SIG-M5 (cell line): ENCODE measurements around the gene ABCB10.
"Not testable (repeated sequence)": the region's sequence is repeated elsewhere in the genome, so short reads cannot be mapped to it uniquely, and the experiment has no call there.

ENCODE experiments used
- DNase-seq: peaks from one replicate; lab custom pipeline; 2025; lab: John Stamatoyannopoulos, UW

ABCB10 gene

DNA sequence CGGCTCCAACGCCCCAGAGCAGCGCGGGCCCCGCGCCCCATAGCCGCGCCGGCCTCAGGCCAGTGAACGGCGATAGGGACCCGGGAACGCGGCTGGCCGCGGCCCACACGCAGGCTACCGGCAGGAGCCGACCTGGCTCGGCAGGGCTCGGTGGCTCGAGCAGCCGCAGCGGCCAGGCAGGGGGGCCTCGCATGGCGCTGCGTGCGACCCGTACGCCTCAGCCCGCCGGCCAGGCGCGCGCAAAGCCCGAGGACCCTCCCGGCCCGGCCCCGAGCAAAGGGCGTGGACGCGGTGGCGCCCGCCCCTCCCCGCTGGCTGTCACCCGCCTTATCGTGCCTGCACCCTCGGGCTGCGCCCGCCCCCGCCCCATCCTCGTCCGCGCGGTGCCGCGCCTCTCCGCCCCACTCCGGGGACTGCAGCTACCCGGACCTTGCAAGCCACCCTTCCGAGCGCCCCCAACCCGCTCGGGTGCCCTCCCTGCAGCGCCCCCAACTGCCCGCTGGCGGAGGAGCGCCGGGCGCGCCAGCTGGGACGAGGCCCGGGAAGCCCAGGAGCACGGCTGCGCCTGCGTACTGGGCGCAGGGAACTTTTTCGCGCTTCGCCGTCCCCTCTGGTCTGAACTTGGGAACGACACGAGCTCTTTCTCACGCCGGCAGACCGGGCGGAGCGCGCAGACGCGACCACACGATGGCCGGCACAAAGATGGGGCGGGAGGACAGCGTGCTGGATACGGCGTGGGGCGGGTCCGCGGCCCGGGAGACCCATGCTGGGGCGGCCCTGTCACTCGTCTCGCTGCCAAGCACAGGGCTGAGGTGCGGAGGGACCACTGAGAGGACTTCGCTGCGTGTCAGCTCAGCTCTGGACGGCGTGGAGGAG is at the start of gene ABCB10:
Gene ABCB10 (minus strand): TSS at position 248 of the 876 bp plus-strand sequence. CDS start 55 bp downstream, at position 193.
- DNase-seq = peak; percentile 85

DNA sequence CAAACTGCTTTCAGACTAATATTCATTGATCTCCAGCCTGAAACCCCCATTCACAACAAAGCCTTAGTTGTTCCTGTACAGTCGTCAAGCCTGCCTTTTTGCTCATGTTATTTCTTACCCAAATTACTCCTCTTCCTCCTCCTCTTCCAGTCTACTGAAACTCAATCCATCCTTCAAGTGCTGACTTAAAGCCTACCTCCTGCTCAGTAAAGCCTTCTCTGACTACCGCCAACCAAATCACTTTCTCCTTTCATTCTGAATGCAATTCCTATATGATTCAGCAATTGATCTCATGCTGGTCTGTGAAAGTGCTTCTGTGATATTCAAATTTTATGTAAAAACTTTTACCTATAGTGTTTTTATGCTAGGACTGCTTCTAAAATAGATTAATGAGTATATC is 48.9 kb upstream of the ABCB10 start:
- DNase-seq = no peak

DNA sequence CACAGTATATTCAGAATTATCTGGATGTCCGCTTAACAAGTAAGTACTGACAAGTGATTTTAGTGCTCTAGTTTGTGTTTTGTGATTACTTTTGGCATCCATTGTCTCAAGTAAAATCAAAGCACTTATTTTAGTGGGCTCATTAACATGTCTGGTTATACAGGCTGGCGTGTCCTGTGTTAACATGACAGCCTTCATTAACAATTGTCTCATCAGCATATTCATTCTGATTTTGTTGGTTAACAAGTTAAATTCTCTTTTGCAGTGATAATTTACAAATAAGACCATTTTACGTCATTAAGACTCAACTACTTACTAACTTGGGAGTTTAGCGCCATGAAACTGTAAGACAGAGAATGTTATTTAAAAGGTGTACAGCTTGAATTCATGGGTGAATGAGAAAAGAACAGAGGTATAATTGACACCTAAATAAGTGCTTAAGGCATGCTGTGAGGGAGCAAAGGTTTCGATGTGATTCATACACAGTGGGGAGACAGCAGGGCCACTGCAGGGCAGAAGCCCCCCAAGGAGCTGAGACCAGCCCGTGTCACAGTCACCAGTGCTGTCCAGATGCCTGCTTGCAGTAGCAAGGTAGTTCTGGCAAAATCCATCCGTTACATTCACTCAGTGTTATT is 45.0 kb upstream of the ABCB10 start:
- no peak for DNase-seq

DNA sequence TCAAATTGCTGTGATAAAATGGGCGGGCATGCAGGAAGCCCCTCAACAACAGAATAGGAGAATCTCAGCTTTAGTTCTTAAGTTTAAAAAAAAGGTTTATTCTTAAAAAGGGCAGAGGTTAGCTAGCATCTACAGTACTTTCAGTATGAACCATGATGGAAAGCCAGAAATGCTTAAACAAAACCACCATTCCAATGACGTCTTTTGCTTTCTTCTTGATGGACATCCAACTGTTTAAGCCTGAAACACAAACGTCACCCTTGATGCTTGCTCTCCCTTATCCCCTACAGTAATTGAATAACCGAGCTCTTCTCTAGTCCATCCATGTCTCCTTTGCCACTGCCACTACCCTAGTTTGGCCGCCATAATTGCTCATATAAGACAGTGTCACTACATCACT is 41.7 kb upstream of the ABCB10 start:
- no peak for DNase-seq

DNA sequence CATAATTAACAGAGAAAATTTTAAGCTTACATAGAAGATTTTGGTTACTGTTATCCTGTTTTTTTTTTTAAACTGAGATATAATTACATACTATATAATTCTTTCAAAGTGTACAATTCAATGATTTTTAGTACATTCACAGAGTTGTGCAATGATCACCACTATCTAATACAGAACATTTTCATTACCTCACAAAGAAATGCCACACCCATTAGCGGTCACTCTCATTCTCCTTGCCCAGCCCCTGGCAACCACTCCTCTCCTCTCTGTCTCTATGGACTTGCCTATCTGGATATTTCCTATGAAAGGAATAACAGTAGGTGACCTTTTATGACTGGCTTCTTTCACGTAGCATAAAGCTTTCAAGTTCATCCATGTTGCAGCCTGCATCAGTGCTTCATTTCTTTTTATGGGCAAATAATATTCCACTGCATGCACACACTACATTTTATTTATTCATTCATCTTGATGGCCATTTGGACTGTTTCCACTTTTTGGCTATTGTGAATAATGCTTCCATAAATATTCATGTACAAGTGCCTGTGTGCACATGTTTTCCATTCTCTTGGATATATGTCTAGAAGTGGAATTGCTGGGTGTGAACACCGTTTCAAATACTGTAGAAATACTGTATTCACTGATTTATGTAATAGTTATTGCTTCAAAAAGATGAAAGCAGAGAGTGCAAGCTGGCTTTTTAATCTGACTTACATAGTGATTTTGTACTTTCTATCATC is 40.9 kb upstream of the ABCB10 start:
- DNase-seq = no peak

DNA sequence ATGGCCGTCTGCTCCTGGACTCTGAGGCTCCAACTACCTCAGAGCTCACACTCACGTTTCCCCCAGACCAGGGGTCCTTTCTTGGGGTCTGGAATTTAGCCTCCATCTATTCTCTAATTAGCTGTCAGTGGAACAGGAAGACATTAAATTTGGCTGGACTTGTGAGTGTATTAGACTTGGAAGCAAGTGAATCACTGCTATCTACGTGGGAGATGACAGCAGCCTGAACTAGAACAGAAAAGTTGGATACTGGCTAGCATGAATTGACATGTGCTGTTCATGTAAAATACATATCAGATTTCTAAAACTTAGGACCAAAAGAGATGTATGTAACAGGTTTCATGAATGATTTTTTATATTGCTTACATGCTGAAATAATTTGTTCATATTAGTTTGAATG is 39.4 kb upstream of the ABCB10 start:
- DNase-seq = no peak

DNA sequence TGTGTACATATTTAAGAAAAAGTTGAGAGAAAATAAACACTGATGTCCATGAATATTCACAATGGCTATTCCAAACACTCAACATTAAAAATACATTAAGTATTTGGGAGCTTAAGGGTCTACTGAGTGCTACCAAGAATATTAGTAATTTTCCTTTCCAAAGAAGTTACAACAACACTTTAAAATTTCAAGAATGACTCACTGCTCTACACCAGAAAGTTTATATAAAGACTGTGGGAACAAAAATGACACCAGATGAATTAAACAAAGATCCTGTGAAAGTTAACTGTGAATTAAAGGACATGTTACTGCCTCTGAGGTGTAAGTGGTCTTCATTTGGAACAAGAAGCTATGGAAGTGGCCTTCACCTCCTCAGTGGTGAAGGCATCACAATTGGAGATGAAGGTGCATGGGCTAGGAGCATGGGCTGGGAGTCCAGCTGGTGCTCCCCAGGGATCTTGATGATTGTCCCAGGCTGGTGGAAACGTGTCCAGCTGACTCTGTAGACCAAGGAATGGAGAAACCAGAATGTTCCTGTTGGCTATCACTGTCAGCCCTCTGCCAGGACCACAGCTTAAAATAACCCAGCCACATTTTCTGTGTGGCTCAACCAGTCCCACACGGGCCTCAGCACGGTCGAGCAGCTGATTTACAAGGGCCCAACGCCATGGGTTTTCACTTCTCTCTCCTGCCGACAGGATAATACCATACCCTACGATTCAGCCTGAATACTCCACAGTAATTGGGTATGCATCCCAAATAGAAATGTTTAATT is 38.6 kb upstream of the ABCB10 start:
- DNase-seq = no peak

DNA sequence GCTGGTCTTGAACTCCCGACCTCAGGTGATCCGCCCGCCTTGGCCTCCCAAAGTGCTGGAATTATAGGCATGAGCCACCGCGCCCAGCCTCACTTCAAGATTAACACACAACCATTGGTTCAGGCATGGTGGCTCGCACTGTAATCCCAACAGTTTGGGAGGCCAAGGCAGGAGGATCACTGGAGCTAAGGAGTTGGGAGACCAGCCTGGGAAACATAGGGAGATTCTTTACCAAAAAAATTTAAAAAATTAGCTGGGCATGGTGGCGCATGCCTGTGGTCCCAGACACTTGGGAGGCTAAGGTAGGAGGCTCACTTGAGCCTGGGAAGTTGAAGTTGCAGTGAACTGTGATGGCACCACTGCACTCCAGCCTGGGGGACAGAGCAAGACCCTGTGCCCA is 37.4 kb upstream of the ABCB10 start:
- DNase-seq = not testable (repeated sequence)

DNA sequence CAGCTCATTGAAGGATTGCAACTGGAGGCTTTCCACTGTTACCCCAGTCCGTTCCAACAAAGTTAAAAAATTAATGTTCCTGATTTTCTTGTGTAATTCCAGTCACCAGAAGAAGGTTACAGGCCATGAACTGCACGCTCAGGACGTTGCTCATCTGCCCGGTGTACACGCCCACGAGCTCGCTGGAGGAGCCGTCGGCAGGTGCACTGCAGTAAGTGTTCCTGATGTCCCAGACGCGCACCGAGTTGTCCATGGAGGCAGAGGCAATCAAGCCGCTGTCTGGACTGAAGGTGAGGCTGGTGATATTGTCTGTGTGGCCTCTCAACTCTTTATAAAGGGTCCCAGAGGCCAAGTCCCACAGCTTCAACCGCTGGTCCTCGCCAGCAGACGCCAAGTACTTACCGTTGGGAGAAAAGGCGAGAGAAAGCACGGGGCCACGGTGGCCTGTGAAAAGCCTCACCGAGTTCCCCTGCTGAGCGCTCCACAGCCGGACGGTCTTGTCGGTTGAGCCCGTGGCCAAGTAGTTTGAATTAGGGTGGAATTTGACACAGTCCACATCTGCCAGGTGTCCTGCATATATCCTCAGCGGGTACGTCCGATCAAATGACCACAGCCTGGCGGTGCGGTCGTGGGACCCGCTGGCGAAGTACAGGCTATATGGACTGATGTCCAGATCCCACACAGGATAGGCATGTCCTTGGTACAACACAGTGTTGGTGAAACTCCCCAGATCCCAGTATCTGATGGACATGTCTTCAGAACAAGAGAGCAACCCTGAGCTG is 35.9 kb upstream of the ABCB10 start:
- DNase-seq = no peak

DNA sequence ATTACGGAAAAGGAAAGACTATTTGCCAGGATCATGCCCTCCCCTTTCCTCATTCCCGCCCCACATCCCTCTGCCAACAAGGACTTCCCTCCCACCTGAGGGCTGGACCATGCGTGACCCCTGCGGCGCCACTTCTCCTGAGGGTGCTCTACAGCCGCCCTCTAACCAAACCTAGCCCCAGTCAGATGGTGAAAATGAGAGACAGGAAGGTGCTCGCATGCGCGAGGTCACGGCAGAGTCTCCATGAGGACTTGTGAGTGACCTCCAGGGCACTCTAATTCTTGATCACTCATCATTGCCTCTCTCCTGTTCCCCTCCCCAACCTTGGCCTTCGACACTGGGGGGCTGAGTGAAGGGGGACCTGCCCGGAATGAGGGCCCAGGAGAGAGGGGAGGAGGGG is 35.3 kb upstream of the ABCB10 start:
- no peak for DNase-seq

DNA sequence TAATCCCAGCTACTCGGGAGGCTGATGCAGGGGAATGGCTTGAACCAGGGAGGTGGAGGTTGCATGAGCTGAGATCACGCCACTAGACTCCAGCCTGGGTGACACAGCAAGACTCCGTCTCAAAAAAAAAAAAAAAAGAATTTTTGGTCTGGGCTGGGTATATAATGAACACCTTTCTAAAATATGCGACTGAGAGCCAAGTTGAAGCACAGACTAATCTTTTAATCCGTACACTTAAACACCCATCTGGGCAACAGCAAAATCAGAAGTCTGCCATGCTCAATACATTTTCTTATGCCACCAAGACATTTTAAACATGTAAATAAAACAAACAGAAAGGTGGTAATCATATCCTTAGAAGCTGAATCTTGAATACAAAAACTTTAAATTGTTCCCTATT is 31.6 kb upstream of the ABCB10 start:
- no peak for DNase-seq

DNA sequence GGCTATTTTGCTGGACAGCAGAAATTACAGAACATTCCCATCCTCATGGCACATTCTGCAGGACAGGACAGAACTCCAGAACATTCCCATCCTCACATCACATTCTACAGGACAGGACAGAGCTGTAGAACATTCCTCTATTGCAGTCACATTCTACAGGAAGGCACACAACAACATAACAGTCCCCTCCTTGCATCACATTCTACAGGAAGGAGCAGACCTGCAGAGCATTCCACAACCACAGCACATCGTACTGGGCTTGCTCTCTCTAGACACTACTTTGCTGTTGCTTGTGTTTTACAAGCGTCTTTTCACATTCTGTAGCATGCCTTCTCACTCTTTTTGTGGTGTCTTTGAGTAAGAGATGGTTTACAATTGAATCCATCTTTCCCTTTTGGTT is 26.8 kb upstream of the ABCB10 start:
- no peak for DNase-seq

DNA sequence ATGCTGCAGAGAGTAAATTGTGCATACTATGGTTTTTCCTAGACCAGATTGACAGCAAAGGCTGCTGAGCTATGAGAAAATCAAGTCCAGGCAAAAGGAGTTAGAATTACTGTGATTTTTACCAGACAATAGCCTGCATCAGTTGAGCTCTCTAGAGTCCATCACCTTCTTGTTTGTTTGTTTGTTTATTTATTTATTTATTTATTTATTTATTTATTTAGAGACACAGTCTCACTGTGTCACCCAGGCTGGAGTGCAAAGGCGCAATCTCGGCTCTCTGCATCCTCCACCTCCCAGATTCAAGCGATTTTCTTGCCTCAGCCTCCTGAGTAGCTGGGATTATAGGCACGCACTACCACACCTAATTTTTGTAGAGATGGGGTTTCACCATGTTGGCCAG is 24.2 kb upstream of the ABCB10 start:
- no peak for DNase-seq

DNA sequence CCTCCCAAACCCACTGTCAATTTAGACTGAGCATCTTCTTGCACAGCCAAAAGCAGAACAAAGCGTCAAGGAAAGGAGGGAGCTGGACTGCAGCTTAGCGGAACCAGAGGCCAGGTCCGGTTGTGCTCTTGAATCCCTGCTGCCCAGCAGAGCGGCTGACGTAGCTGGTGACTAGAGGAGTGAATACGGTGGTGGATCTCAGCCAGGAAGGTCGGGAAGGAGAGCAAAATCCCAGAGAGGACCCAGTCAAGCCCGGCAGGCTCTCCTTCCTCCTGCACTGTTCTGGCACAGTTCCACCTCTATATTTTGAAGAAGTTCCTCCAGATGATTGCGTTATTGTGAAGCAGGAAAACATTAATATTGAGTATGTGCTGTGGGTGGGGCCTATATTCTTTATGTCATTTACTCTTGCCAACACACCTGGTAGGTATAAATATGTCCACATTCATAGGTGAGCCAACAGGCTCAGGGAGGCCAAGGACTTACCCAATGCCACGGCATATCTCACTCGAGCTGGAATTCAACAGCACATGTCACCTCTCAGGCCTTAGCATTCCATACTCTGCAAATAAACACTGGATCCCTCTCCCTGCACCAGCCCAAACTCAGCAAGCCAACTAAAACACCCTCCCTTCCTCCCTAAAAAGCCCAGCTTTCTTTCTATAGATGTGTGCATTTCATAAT is 23.6 kb upstream of the ABCB10 start:
- DNase-seq = no peak

DNA sequence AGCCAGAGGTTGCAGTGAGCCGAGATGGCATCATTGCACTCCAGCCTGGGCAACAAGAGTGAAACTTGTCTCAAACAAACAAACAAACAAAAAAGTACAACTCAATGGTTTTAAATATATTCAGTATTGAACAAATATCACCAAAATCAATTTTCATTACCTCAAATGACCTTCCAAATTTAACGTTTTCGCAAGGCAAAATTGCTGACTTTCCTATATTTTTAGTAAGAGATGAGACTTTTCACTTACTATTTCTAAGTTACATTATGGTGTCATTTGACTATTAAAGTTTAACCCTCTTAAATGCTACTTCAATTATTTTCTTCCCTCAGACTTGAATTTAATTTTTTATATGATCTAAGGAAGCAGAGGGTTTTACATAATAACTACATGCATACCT is 23.0 kb upstream of the ABCB10 start:
- no peak for DNase-seq

DNA sequence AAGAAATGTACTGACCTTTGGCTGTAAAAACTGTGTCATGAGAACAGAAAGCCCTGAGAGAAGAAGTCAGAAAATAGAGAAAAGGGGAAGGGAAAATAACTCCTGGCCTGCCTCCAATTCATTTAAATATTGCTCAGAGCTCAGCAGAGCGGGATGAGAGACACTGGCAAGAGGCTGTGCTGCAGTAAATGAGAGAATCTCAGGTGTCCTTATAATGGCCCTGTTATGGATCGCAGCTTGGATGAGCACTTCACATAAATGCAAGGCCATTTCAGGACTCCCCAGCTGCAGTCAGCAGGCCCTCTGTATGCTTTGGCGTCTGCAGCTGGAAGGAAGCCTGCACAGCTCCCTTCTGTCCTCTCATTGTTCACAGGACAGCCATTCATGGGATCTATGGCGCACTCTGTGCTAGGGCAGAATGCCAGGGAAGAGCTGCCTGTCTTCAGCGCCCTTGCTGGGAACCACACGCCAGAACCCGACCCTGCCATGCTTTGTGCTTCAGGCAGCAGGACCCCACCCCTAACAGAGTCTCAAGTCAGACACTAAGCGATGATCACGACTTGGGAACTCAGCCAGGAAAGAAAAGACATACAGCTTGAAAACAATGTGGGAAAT is 20.7 kb upstream of the ABCB10 start:
- DNase-seq = peak; percentile 47

DNA sequence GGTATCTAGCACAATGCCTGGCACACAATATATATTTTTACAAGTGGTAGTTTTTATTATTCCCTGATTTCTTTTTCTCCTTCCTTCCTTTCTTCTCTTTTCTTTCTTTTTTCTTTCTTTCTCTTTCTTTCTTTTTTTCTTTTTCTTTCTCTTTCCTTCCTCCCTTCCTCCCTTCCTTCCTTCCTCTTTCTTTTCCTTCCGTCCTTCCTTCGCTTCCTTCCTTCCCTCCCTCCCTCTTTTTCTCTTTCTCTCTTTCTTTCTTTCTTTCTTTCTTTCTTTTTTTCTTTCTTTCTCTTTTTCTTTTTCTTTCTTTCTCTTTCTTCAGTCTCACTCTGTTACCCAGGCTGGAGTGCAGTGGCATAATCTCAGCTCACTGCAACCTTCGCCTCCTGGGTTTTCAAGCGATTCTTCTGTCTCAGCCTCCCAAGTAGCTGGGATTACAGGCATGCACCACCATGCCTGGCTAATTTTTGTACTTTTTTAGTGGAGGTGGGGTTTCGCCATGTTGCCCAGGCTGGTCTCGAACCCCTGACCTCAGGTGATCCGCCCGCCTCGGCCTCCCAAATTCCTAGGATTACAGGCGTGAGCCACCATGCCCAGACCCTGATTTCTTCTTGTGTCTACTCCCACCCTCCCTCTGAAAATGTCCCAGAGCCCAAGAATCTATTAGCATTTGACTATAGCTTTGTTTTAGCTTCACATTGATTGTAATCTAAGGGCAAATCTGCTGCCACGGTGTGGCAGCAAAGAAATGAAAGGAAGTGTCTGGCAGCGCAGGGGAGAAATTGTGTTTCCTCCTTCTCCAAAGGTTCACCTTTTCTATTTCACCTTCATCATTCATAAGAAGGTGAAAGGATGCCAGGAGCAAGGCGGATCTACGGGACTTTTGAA is 19.9 kb upstream of the ABCB10 start:
- DNase-seq = no peak

DNA sequence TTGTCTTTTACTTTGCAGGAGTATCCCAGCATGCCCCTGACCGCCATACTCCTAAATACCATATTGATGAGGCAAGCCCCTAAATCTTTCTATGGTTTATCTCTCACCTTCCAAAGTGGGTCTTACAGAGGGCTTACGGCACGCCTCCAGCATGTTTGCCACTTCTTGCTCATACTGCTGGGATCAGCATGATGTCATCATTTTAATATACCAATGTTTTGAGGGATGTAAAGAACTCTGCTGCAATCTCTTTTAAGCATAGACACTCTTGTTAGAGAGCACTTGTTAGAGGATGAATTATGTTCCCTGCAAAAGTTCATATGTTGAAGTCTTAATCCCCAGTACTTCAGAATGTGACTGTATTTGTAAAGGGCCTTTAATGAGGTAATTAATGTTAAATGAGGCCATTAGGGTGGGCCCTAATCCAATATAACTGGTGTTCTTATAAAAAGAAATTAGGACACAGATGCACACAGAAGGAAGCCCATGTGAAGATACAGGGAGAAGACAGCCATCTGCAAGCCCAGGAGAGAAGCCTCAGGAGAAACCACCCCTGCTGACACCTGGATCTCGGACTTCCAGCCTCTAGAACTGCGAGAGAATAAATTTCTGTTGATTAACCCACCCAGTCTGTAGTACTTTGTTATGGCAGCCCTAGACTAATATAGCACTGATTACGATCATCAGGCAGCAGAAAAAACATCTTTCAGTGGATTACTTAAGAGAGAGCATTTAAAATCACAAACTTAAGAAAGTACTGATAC is 16.4 kb upstream of the ABCB10 start:
- no peak for DNase-seq
